Adrenal gland (tissue), 5 donors: Measurements from ENCODE around the gene MAP3K7.
"Not testable (repeated sequence)": the region's sequence is repeated elsewhere in the genome, so short reads cannot be mapped to it uniquely, and the experiment has no call there.

Experiments used
- CTCF ChIP-seq, 6 experiments: fragments of 450-650 bp in 4 of 6; fragments of 200-600 bp in 2 of 6; sonication (generic) in 1 of 6; IDR thresholded peaks; 1 replicate in 5 of 6; 2 replicates in 1 of 6; pipeline versions ENCODE4 v1.5.1 to v1.8.0; 2016 to 2021; ENCODE audit warnings: antibody characterized with exemption in 6 of 6, mild to moderate bottlenecking in 2 of 6, moderate library complexity in 1 of 6
- POLR2A ChIP-seq, 2 donors: fragments of 450-650 bp; IDR thresholded peaks; one replicate each; pipeline ENCODE4 v1.6.1; 2017; ENCODE audit warnings: antibody characterized with exemption in 2 of 2, mild to moderate bottlenecking in 2 of 2, moderate library complexity in 1 of 2
- donor health status: DM: no; HTN: no; CAD: no.

GRCh38 chr6:90567682-90568081 lies 19.2 kb downstream of the MAP3K7 start:
- not testable (repeated sequence) for TF ChIP-seq CTCF, POLR2A (IDR thresholded peaks at IDR 0.05)
